HG03521 (cell line): ENCODE results near the gene TRDN.

ENCODE experiments used
- ATAC-seq: cut with Tn5 transposase; IDR thresholded peaks from one replicate; pipeline ENCODE4 v1.9.1; 2021; ENCODE audit warnings: mild to moderate bottlenecking, moderate library complexity; ENCODE audit not compliant: unreplicated experiment

Gene TRDN

DNA sequence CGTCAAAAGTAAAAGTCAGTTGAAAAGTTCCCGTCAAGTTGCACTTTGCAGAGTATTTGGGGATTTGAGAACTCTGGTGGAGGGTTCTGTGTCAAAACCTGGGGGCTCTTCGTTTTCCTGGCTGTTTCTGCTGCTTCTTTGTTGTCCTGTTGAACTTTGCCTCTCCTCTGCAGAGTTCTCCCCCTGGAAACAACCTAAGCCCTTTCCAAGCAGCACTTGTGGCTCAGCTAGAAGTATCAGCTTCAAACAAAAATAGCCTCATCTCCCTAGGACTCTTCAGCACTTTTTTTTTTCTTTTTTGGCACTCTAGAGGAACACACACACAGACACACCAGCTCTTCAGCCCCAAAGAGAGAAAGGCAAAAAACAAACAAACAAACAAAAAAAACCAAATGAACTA, at the start of gene TRDN:
Gene TRDN, minus strand, starts transcription at position 169 of the 400 bp plus-strand sequence. CDS start 175 bp downstream, outside the sequence.
- no peak for ATAC-seq

GRCh38 chr6:123681957-123682462, 45.3 kb upstream of the TRDN start:
- ATAC-seq, result no peak

DNA sequence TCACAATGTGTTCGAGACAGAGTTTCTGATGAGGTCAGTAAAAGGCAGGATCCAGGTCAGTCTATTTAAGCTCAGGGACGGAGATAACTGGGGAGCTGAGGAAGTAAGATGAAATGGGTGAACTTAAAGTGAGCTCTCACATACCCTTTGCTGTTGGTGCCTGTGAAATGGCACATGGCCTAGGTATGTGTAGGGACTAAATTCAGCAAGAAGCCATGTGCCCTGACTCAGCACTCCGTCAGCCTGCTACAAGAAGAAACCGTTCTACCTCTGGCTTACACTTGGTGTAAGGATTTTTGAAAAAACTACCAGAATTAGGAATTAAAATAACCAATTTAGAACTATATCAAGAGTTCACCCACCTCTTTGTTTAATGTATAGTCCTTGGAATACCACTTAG, 41.1 kb upstream of the TRDN start:
- ATAC-seq, result no peak

DNA sequence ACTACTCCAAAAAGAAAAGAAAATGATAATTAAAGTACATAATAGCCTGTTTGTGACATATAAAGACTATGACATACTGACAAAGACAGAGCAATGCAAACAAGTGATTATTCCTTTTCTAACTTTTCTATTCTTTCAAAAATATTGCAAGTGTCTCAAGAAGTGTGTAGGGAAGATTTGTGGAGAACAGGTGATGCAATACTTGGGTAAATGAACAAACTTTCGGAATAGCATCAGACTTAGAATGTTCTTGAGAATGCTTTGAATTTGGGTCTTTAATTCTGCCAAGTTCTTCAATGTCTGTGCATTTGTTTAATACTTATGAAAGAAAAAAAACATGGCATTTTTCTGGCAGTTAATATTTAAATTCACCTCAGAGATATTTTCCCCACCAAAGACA, 40.0 kb upstream of the TRDN start:
- no peak for ATAC-seq

DNA sequence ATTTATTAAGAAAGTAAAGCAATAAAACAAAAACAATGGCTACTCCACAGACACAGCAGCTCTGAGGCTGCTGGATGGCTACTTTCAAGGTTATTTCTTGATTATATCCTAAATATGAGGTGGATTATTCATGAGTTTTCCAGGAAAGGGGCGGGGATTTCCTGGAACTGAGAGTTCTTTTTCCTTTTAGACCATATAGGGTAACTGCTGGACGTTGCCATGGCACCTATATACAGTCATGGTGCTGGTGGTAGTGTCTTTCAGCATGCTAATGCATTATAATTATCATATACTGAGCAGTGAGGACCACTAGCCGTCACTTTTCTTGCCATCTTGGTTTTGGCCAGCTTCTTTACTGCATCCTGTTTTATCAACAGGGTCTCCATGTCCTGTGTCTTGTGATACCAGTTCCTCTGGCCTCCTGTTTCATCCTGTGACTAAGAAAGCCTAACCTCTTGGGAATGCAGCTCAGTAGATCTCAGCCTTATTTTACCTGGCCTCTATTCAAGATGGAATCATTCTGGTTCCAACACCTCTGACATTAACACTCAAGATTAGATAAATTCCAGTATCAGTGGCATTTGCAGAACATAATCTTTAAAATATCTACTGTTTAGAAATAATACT, 32.3 kb upstream of the TRDN start:
- ATAC-seq, result no peak

DNA sequence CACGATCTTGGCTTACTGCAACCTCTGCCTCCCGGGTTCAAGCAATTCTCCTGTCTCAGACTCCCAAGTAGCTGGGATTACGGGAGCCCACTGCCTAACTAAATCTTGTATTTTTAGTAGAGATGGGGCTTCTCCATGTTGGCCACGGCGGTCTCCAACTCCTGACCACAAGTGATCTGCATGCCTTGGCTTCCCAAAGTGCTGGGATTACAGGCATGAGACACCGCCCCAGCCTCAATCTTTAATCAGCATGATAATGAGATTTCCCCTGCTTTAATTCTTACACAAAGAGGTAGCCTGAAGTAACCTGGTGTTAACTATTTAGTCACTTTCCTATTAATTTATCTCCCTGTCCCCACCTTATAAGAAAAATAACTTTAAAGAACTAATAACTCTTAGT, 31.3 kb upstream of the TRDN start:
- no peak for ATAC-seq

DNA sequence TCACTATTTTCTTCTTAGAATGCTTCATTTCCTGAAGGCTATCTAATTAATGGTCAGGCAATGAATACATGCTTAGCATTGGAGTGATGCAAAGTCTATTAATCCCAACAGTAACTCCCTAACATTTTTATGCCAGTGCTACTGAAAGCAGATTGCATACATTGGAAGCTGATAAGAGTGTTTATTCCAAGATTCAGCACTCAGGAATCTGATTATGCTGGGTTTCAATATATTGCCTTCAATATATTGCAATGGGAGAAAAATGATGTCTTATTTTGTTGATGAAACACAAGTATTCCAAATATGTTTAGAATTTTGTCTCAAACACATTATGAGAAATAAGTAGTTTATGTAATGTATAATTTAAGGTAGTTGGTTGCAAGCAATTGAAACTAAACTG, 26.7 kb upstream of the TRDN start:
- no peak for ATAC-seq

DNA sequence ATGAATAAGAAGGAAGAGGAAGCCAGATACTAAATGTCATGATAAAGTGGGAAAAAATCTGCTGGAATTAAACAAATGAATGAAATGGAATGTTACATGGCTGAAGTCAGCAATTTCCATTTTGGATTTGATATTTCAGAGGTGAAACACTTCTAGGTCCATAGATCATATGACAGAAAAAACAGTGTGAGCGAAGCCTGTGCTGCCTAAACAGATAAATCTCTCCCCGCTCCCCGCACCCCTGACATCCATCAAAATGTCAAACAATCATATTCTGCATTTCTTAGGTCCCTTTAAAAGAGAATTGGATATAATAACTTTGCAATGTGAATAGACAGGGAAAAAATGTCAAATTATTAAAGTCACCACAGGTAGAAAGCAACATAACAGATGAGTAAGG, 26.0 kb upstream of the TRDN start:
- no peak for ATAC-seq

DNA sequence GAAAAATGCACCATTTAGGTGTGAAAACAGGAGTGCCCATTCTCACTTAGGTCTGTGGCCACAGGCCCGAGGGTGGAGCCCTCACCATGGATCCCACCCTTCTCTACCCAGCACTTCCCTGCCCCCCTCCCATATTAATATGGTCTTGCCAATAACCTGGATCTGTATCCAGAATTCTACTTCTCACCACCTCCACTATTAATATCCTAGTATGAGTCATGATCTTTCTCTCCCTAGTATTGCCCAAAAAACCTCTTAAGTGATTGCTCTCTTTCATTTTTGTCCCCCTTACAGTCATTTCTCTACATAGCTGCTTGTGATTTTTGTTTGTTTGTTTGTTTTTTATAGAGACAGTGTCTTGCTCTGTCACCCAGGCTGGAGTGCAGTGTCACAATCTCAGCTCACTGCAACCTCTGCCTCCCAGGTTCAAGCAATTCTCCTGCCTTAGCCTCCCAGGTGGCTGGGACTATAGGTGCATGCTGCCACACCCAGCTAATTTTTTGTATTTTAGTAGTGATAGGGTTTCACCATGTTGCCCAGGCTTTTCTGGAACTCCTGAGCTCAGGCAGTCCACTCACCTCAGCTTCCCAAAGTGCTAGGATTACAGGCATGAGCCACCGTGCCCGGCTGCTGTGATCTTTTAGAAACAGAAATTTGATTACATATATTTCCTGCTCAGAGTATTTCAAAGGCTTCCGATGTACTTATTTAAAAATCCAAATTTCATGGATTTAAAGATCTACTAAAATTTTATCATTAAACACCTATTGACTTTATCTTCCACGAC, 24.5 kb upstream of the TRDN start:
- ATAC-seq, result no peak

DNA sequence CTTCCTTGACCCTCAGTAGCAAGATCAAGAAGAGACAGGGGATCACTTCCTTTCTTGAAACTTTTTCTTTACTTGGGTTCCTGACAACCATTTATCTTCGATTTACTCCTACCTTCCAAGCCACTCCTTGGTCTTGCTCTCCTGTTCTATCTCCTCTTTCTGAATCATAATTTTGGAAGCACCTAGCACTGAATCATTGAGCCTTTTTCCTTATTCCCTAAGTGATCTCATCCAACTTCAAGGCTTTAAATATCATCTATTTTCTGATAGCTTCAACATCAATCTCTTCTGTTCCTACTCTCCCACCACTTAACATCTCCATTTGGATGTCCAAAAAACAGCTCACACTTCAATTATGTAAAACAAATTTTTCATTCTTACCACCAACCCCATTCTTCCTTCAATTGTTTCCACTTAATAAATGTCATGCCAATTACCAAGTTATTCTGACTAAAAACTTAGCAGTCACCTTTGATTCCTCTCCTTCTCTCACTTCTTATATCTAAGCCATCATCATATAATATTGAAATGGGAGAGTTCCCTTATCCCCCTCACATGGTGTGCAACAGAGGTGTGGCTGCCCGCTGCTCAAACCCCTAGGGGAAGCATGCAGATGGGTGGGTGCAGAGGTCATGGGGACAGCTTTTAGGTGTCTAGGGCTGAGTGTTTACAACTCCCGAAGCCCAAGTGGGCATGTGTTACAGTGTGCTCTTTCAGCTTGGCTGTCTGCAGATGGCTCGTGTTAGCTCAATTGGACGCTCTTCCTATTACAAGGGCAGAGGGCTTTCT, 23.4 kb upstream of the TRDN start:
- ATAC-seq, result no peak

GRCh38 chr6:123658848-123659247, 22.1 kb upstream of the TRDN start:
- ATAC-seq, result no peak

- ATAC-seq, result peak; percentile 63
These were observed 19.0 kb upstream of the TRDN start for GRCh38 chr6:123655521-123656306.

DNA sequence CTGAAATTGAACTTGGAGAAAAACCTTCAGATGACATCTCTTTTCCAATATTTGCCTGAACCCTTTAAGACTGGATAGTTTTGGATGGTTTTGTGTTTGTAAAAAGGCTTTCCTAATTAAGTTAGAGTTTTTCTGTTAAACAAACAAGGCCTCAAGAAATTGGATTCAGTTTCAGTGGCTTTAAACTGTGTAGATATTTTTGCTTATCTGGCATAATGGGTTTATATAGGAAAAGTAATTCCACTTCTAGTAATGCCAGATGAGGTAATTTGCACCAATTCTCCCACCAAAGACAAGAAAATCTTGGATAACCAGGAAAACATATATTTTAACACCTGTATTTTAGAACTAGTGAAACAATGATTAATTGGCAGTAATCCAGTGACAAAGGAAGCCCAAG, 12.0 kb upstream of the TRDN start:
- ATAC-seq, result no peak

DNA sequence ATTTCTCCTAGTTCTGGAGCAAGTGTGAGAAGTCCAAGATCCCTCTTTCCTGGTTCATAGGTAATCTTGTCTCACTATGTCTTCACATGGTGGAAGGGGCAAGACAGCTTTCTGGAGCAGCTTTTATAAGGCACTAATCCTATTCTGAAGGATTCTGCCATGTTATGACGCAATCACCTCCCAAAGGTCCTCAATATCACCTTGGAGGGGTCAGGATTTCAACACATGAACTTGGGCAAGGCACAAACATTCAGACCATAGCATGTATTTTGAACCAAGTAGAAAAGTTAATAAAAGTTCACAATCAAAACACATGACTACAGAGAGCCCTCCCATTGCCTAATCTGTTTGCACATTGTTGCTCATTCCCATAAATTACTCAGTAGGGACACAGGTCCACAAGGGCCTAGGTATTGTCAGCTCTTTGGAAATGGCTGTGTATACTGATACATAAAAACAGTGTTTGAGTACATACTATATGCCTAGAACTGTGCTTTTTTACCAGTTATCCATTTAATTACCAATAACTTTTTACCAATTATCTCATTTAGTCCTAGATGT, 11.3 kb upstream of the TRDN start:
- ATAC-seq, result no peak

- ATAC-seq, result no peak
These were observed 4.7 kb upstream of the TRDN start for GRCh38 chr6:123641497-123641896.

DNA sequence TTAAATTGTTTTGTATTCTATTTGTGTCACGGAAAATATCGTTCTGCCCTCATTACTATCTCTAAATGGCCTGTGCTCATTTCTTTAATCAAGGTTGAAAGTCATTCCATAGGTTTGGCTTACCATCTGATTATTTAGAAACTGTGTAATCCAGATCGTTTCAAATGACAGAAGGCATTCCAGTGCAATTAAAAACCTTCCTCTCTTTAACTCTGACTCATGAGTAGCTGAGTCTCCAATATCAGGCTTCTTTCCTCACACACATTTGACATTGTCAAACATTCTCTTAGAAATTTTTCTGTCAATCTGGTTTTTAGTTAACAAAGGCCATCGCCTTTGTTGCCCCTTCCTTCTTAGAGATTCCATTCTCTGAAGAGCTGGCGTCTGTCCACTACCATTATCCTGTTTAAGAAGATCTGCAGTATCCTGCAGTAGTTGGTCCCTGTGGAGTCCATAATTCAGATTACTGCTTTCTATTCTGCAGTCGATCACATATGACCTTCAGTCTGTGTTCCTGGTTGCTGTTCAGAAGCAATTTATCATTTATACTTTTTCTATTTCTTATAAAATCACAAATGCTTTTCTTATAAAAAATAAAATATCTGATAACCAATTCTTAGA, 3.9 kb upstream of the TRDN start:
- ATAC-seq, result no peak

DNA sequence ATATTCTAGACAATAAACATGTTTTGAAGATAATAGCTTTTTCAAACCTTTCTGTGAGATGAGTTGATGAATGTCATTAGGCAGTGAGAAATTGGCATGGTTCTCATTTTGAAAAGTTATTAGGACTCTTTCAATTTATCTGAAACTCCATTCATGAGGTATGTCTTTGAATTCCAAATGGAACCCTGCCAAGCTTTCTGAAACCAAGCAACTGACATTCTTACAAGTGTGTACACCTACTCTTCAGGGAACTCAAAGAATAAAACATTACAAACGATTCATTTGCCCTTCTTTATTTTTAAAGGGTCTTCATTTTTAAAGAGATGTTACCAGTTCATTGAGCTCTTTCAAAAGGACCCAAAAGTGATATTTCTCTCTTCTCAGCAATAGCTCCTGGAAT, 2.1 kb upstream of the TRDN start:
- no peak for ATAC-seq

- no peak for ATAC-seq
These were observed 468 bp downstream of the TRDN start for GRCh38 chr6:123636282-123636681.

GRCh38 chr6:123635567-123635966, 1.2 kb downstream of the TRDN start:
- no peak for ATAC-seq

DNA sequence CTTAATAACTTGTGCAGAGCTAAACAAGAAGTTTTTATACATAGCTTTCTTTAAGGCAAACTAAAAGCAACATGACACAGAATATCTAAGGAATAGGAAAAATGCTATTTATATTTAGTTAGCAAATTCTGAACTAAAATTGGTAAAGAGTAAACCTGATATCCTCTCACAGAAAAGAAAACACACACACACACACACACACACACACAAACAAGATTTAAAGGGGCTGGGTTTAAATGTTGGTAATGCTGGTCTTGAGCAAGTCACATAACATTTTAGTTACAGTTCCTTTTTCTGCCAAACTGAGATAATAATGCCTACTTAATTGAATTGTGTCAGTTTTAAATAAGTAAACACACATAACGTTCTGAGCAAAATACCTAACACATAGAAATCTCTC, 1.6 kb downstream of the TRDN start:
- ATAC-seq, result no peak
